Kidney (tissue), 14 donors: ENCODE data around the gene CGNL1. TPM values are rescaled to one million over a fixed set of nuclear protein-coding genes. Genes with fewer than 3 reads are reported as not detected.

ENCODE experiments used
- DNase-seq, 5 donors: peaks; one replicate each; pipeline ENCODE4 v3.0.0-alpha.2; 2013 to 2020
- FAIRE-seq: peaks from 2 replicates; lab custom pipeline; 2012; peaks lifted over from hg19 to GRCh38; lab: Jason Lieb, UNC
- H3K27ac ChIP-seq, 2 donors: one replicate each; pipeline ENCODE4 v1.7.0; 2013; ENCODE audit warnings: low read depth in 2 of 2, low read length in 2 of 2, inconsistent platforms in 1 of 2
- H3K27me3 ChIP-seq: one replicate; pipeline ENCODE4 v1.7.1; 2013; ENCODE audit warnings: low read length, inconsistent platforms; ENCODE audit not compliant: control insufficient read depth, insufficient read depth
- H3K36me3 ChIP-seq, 3 donors: one replicate each; pipeline versions ENCODE4 v1.7.0 to v1.7.1; 2013; ENCODE audit warnings: low read length in 3 of 3, control low read depth in 1 of 3, inconsistent platforms in 1 of 3; ENCODE audit not compliant: insufficient read depth in 3 of 3, control insufficient read depth in 2 of 3
- H3K4me1 ChIP-seq, 3 donors: one replicate each; pipeline versions ENCODE4 v1.7.0 to v1.7.1; 2013; ENCODE audit warnings: low read length in 3 of 3, inconsistent platforms in 1 of 3, low read depth in 1 of 3; ENCODE audit not compliant: control insufficient read depth in 2 of 3, insufficient read depth in 2 of 3
- H3K4me3 ChIP-seq, 3 donors: one replicate each; pipeline versions ENCODE4 v1.7.0 to v1.8.1; 2013; ENCODE audit warnings: low read length in 3 of 3, control low read depth in 1 of 3, inconsistent platforms in 1 of 3
- H3K9ac ChIP-seq, 3 donors: one replicate each; pipeline versions ENCODE4 v1.7.0 to v1.7.1; 2013; ENCODE audit warnings: low read length in 3 of 3, control low read depth in 1 of 3, inconsistent platforms in 1 of 3
- H3K9me3 ChIP-seq, 3 donors: one replicate each; pipeline versions ENCODE4 v1.7.0 to v1.7.1; 2013; ENCODE audit warnings: low read length in 3 of 3, control low read depth in 1 of 3, inconsistent platforms in 1 of 3; ENCODE audit not compliant: control insufficient read depth in 2 of 3, insufficient read depth in 1 of 3
- CTCF ChIP-seq: IDR thresholded peaks from 3 replicates; pipeline ENCODE4 v1.5.1; 2012; ENCODE audit warnings: mild to moderate bottlenecking, moderate library complexity, borderline replicate concordance; ENCODE audit not compliant: insufficient read depth; ENCODE audit errors: extremely low read depth
- intact Hi-C: fragments of 100-400 bp; cut with DNase I; formaldehyde crosslinking; loops from one replicate; pipeline ENCODE4 v1.11.1; 2022
- polyA plus RNA-seq: library from polyadenylated mRNA; stranded (reverse); fragments of 350-450 nt; fragmentation: Illumina TruSeq; extraction: RNeasy Lipid Tissue Mini Kit (QIAGEN cat#74804); gene quantifications from one replicate; pipeline ENCODE4 v1.2.3, GENCODE V29; 2014; ENCODE audit warnings: low read depth, low replicate concordance; ENCODE audit not compliant: insufficient read depth
- total RNA-seq: library from RNA; stranded (reverse); fragmentation: NEBNext Ultra II Directional; extraction: Animal tissue kit (Norgen Biotek cat#: 25700); gene quantifications from one replicate; pipeline ENCODE4 v1.2.1, GENCODE V29; 2021
- donor health status: control.
- donor health status: control.
- donor health status: control.
- donor health status: control.
- donor health status: control.
- donor health status: DM: yes; HTN: yes; CAD: no.
- donor health status: Normal renal cell carcinoma (clear cell type).

The CGNL1 gene
- total and polyA plus RNA-seq, 2 donors from 2014 or later = 62.0 to 81.5 TPM

GRCh38 chr15:57509965-57510364, 133.7 kb downstream of the CGNL1 start:
- no peak for TF ChIP-seq CTCF
- H3K27ac ChIP-seq = peak overlapping the region; percentile 63 to 87
- no peak overlapping the region for H3K9ac ChIP-seq
- FAIRE-seq (no peak), DNase-seq (peak in 1 of 5 donors; percentile 57)
- H3K4me3 ChIP-seq = no peak overlapping the region
- H3K4me1 ChIP-seq = peaks cover 28 to 44% (median 35%) of the 10 kb centered on the region in 3 donors
- H3K27me3 ChIP-seq = no peaks in the 10 kb centered on the region
- H3K36me3 ChIP-seq = no peaks in the 10 kb centered on the region
- no peaks in the 10 kb centered on the region for H3K9me3 ChIP-seq
- intact Hi-C loops = no loop called here

GRCh38 chr15:57510647-57511046, 134.3 kb downstream of the CGNL1 start:
- Histone ChIP-seq H3K4me1 (peaks cover 22 to 38% (median 28%) of the 10 kb centered on the region in 3 donors), H3K27ac (peak overlapping the region in 1 of 2 donors; percentile 87), H3K4me3 (no peak overlapping the region), H3K9me3 (no peaks in the 10 kb centered on the region), H3K27me3 (no peaks in the 10 kb centered on the region), H3K9ac (no peak overlapping the region), H3K36me3 (peaks cover 0 to 3% (median 0%) of the 10 kb centered on the region in 3 donors)
- FAIRE-seq (no peak), DNase-seq (peak in 4 of 5 donors; percentile 67 to 86 (median 75))
- intact Hi-C loops = no loop called here
- no peak for TF ChIP-seq CTCF

GRCh38 chr15:57516327-57517029, 140.2 kb downstream of the CGNL1 start:
- no peak for FAIRE-seq

More at GRCh38 chr15:57516327-57517029, 140.2 kb downstream of the CGNL1 start:
- DNase-seq = no peak
- no peak overlapping the region for H3K9ac ChIP-seq
- intact Hi-C loops = no loop called here
- H3K9me3 ChIP-seq = no peaks in the 10 kb centered on the region
- H3K36me3 ChIP-seq = peaks cover 7 to 38% (median 24%) of the 10 kb centered on the region in 3 donors
- H3K27me3 ChIP-seq = no peaks in the 10 kb centered on the region
- H3K4me3 ChIP-seq = no peak overlapping the region
- H3K4me1 ChIP-seq = peaks cover 0 to 9% (median 3%) of the 10 kb centered on the region in 3 donors
- H3K27ac ChIP-seq = no peak overlapping the region
- TF ChIP-seq CTCF = no peak
